Left colon (tissue), 2 donors: ENCODE data around the gene EML2. TPM values are rescaled to one million over a fixed set of nuclear protein-coding genes. Genes with fewer than 3 reads are reported as not detected.
"Not testable (repeated sequence)": the region's sequence is repeated elsewhere in the genome, so short reads cannot be mapped to it uniquely, and the experiment has no call there.

ENCODE experiments used
- ATAC-seq: fragments of 200-7000 bp; cut with Tn5 transposase; one replicate; pipeline ENCODE4 v1.9.1; 2020; ENCODE audit warnings: mild to moderate bottlenecking, moderate library complexity
- DNase-seq, 2 donors: peaks; one replicate each; pipeline ENCODE4 v3.0.0-alpha.2; 2020
- intact Hi-C, 2 donors: fragments of 100-400 bp; cut with DNase I in 1 of 2; cut with micrococcal nuclease in 1 of 2; formaldehyde crosslinking; loops; one replicate each; pipeline versions ENCODE4 v1.11.2 to v1.14.0; 2022; cut with DNase I, micrococcal nuclease
- total RNA-seq, 2 donors: library from RNA; stranded (reverse); fragmentation: NEBNext Ultra II Directional; extraction: Animal tissue kit (Norgen Biotek cat#: 25700); gene quantifications; one replicate each; pipeline ENCODE4 v1.2.1, GENCODE V29; 2021
- donor health status: DM: no; HTN: no; CAD: no.
- donor health status: DM: yes; HTN: yes; CAD: no.

EML2 gene
- total RNA-seq, 2 donors from 2014 or later: 105 TPM

GRCh38 chr19:45632468-45633196, 6.6 kb downstream of the EML2 start:
- peak; percentile 90 for ATAC-seq
- DNase-seq: peak; percentile 58 to 72
- intact Hi-C loops: no loop called here

- DNase-seq (no peak), ATAC-seq (peak; percentile 68)
- intact Hi-C loops: no loop called here
These were observed 8.7 kb downstream of the EML2 start for GRCh38 chr19:45630463-45630862.

DNA sequence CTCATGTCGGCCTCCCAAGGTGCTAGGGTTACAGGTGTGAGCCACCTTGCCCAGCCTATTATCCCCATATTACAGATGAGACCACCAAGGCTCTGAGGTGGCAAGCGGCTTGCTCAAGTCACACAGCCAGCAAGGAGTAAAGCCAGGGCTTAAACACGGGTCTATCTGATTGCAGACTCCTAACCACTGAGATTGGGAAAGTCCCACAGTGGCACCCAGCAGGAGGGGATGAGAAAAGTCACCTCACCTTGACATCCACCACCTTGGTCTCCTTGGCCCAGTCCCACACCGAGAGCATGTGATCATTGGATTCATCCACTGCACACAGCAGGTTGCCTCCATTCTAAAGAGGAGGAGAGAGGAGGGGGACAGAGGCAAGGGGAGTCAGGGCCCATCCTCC, 9.5 kb downstream of the EML2 start:
- ATAC-seq: no peak
- intact Hi-C loops: no loop called here
- no peak for DNase-seq

DNA sequence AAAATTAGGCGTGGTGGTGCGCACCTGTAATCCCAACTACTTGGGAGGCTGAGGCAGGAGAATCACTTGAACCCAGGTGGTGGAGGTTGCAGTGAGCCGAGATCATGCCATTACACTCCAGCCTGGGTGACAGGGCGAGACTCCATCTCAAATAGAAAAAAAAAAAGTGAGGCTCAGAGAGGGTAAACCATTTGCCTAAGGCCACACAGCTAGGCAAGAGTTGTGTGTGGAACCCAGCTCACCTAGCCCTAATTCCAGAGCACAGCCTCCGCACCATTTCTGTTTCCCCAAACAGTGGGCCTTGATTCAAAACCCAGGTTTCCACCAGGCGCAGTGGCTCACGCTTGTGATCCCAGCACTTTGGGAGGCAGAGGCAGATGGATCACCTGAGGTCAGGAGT, 11.0 kb downstream of the EML2 start:
- DNase-seq, ATAC-seq, intact Hi-C loops: not testable (repeated sequence)

GRCh38 chr19:45623984-45624383, 15.2 kb downstream of the EML2 start:
- ATAC-seq: no peak
- DNase-seq: no peak
- intact Hi-C loops: no loop called here

DNA sequence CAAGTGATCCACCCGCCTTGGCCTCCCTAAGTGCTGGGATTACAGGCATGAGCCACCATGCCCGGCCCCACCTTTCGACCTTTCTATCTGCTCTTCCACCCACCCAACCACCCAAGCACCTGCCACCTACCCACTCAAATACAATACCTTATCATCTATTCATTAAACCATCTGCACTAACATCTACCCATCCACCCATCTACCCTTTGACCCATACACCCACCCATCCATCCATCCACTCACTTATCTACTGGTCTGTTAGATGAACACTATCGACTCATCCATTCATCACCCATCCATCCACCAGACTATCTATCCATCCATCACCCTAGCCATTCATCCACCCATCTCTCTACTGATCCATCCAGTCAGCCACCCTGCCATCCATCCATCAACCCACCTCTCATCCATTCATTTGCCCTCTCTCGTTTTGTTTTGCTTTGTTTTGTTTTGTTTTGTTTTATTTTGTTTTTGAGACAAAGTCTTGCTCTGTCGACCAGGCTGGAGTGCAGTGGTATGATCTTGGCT, 17.2 kb downstream of the EML2 start:
- DNase-seq: no peak
- ATAC-seq: no peak
- intact Hi-C loops: no loop called here

- ATAC-seq (no peak), DNase-seq (no peak)
- intact Hi-C loops: no loop called here
These were observed 17.8 kb downstream of the EML2 start for GRCh38 chr19:45621389-45621788.

GRCh38 chr19:45616704-45617017, 22.5 kb downstream of the EML2 start:
- intact Hi-C loops: no loop called here
- DNase-seq (peak in 1 of 2 donors; percentile 36), ATAC-seq (no peak)

DNA sequence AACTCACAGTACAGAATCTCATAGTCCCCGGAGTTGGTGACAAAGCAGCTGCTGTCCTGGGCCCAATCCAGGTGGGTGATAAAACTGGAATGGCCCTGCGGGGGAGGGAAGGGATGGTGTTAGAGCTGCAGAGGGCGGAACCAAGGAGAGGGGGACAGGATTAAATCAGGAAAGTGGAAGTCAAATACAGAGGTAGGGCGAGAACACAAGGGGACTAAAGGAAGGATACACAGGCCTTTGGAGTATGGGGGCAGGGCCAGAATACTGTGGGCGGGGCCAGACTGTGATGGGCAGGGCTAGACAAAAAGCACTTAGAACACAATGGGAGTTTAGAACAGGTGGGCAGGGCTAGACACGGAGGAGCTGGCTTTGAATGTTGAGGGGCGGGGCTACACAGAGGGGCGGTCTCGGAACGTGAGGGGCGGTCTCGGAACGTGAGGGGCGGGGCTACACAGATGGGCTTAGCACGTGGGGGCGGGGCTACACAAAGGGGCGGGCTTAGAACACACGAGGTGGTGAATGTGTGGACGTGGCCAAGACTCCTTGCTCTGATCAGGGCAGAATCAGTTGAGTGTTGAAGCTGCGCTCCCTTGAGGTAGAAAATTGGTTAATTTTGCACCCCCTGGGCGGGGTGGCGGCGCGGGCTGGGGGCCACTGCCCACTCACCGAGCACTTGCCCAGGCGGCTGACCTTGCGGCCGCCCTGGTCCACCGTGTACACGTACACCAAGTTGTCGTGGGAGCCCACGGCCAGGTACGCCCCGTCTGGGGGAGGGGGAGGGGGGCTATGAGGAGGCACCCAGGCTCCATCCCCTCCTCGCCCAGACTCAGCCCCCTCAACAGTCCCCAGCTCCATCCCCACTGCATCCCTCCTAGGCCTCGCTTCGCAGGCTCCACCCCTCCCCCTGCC, 23.1 kb downstream of the EML2 start:
- intact Hi-C loops: no loop called here
- ATAC-seq (peak; percentile 86), DNase-seq (peak; percentile 92 to 97)

DNA sequence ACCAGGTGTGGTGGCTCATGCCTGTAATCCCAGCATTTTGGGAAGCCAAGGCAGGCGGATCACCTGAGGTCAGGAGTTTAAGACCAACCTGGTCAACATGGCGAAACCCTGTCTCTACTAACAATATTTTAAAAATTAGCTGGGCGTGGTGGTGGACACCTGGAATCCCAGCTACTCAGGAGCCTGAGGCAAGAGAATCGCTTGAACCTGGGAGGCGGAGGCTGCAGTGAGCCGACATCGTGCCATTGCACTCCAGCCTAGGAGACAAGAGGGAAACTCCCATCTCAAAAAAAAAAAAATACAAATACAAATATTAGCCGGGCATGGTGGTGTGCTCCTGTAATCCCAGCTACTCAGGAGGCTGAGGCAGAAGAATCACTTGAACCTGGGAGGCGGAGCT, 24.1 kb downstream of the EML2 start:
- intact Hi-C loops, DNase-seq, ATAC-seq: not testable (repeated sequence)

DNA sequence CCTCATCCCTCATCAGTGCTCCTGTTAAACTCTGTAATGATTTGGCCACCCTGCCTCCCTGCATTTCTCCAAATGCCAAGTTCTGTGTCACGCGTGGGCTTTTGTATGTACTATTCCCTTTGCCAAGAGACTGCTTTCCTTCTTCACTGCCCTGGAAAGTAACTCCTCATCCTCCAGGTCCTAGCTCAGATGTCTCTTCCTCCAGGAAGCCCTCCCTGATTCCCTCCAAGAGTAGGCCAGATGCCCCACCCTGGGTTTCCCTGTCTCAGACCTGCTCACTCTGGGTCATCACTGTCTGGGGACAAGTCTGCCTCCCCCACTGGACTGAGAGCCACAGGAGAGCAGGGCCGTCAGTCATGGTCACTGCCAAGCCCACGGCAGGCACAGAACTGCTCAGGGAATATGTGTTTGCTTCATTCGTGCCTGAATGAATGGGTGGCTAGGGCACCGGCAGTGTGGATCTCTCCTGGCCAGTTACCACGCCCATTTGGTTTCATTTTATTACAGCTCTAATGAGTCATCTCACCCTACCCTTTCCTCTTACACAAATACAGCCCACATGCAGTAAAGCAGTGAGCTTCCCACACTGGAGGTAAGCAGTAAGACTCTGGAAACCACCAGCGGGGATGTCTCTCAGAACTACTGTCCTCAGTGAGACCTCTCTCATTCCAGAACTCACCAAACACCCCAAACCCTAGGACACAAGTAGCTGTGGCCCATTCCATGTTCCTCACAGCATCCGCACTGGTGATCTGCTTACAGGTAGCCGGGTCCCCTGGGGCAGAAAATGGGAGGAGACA, 25.1 kb downstream of the EML2 start:
- ATAC-seq (peak; percentile 85), DNase-seq (peak; percentile 55 to 65)
- intact Hi-C loops: no loop called here

DNA sequence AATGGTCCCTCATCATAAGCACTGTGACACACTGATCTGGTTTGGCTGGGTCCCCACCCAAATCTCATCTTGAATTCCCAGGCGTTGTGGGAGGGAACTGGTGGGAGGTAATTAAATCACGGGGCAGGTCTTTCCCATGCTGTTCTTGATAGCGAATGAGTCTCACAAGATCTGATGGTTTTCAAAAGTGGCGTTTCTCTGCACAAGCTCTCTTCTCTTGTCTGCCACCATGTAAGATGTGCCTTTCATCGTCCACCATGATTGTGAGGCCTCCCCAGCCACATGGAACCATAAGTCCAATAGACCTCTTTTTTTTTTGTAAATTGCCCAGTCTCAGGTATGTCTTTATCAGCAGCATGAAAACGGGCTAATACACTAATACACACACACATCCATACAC, 30.2 kb downstream of the EML2 start:
- intact Hi-C loops: loop anchor here in 1 of 2 donors (5.0 kb wide), 1 partner anchor 33 kb away; no protein-coding TSS in a partner anchor
- ATAC-seq (no peak), DNase-seq (no peak)

GRCh38 chr19:45607071-45608029, 31.8 kb downstream of the EML2 start:
- ATAC-seq: peak; percentile 90
- intact Hi-C loops: loop anchor here in 1 of 2 donors (5.0 kb wide), 1 partner anchor 35 kb away; no protein-coding TSS in a partner anchor
- peak; percentile 61 to 80 for DNase-seq

DNA sequence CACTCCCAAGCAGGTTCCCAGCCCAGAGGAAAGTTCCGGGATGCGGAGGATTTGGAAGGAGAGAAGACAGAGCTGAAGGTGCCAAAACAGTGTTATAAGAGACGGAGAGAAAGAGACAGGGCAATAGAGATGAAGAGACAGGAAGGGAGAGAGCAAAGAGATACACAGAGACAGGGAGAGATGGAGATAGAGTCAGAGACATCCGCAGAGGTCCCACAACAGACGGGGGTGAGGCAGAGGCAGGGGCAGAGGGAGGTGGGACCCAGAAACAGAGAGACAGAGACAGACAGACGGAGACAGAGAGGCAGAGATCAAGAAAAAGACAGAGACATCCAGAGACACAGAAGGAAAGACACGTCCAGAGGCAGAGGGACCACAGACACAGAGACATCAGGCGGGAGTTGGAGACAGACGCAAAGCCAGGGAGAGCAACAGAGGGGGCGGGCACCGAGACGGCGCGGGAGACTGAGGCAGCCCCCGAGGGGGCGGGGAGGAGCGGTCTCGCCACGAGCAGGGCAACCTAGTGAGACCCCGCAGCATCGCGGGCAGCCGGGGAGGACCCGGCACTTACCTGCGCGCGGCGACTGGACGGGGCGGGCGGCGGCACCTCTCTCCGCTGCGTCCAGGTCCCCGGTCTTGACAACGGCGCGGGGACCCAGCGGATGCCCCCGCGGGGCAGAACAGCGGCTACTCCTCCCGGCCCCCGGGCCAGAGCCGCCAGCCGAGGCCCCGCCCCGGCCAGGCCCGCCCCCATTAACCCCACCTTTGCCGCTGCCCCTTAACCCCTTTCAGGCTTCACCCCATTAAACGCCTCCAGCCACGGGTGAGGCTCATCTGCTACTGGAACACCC, 37.4 kb downstream of the EML2 start, which contains the start of gene GPR4:
TSS of gene GPR4 (minus strand) at position 689 of the 851 bp plus-strand sequence. CDS start 10,346 bp downstream, outside the sequence.
- intact Hi-C loops: no loop called here
- peak; percentile 50 for ATAC-seq
- DNase-seq: no peak

GRCh38 chr19:45601115-45601514, 38.1 kb downstream of the EML2 start:
- DNase-seq (no peak), ATAC-seq (no peak)
- intact Hi-C loops: no loop called here

GRCh38 chr19:45600340-45600885, 38.8 kb downstream of the EML2 start:
- ATAC-seq: no peak
- intact Hi-C loops: no loop called here
- DNase-seq: no peak
